ENCODE measurements around the gene SMAD2. TPM values are rescaled to one million over a fixed set of nuclear protein-coding genes. Genes with fewer than 3 reads are reported as not detected.

SMAD2 gene
- total RNA-seq, 1 experiment from 2014 or later = 121 TPM

DNA sequence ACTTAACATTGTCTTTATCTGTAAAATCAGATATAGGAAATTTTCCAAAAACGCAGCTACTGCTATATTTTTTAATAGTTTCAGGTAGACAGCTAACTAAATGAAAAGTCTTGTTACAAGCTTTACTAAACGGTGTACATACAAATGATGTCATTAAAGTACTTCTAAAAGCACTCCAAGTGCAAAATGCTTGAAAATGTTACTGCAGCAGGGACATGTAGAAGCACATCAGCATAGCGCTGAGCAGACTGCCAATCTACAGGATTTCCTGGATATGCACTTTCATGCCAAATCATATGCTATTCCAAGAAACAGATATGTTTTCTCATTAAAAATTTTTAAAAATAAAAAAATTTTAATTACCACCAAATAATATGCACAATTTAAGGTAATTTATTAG, 61.7 kb downstream of the SMAD2 start:
- TF ChIP-seq, protein P1, sequence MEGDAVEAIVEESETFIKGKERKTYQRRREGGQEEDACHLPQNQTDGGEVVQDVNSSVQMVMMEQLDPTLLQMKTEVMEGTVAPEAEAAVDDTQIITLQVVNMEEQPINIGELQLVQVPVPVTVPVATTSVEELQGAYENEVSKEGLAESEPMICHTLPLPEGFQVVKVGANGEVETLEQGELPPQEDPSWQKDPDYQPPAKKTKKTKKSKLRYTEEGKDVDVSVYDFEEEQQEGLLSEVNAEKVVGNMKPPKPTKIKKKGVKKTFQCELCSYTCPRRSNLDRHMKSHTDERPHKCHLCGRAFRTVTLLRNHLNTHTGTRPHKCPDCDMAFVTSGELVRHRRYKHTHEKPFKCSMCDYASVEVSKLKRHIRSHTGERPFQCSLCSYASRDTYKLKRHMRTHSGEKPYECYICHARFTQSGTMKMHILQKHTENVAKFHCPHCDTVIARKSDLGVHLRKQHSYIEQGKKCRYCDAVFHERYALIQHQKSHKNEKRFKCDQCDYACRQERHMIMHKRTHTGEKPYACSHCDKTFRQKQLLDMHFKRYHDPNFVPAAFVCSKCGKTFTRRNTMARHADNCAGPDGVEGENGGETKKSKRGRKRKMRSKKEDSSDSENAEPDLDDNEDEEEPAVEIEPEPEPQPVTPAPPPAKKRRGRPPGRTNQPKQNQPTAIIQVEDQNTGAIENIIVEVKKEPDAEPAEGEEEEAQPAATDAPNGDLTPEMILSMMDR (conservative IDR thresholded peaks at IDR 0.05) = no peak
- peaks cover 6% of the 10 kb centered on the region; the same call in 1 of the 2 replicates for H3K79me2 ChIP-seq (ENCODE audit: insufficient read depth, low read length)
- DNase-seq = no peak
- H3K4me2 ChIP-seq (ENCODE audit: insufficient read depth, insufficient read length, low read length) = no peak overlapping the region
- H3K9ac ChIP-seq (ENCODE audit: extremely low read depth, insufficient read length, low read length) = no peak overlapping the region
- Mint-ChIP-seq H3K4me3 (no peak overlapping the region), H3K9me3 (no peaks in the 10 kb centered on the region), H3K27ac (no peak overlapping the region), H3K27me3 (ENCODE audit: low read depth) (no peaks in the 10 kb centered on the region), H3K36me3 (ENCODE audit: insufficient read depth in 1 of 3, low read depth in 3 of 3) (peaks cover 27 to 47% (median 38%) of the 10 kb centered on the region in 3 experiments), H3K4me1 (peaks cover 4 to 8% of the 10 kb centered on the region in 2 experiments)
- H3K23me2 ChIP-seq (ENCODE audit: insufficient read length, low read depth, low read length, poor library complexity, severe bottlenecking) = no peaks in the 10 kb centered on the region
- H3K18ac ChIP-seq (ENCODE audit: insufficient read length, low read depth, low read length) = no peak overlapping the region
- no peak overlapping the region for H2BK5ac ChIP-seq (ENCODE audit: insufficient read length, low read length)
- H3K4ac ChIP-seq (ENCODE audit: low read depth, low read length) = no peak overlapping the region
- H3K23ac ChIP-seq (ENCODE audit: insufficient read length, low read depth, low read length) = no peak overlapping the region
- H3K27ac ChIP-seq (ENCODE audit: insufficient read length, low read depth, low read length) = no peak overlapping the region
- H3K14ac ChIP-seq (ENCODE audit: insufficient read depth, low read length) = no peak overlapping the region
- H2BK20ac ChIP-seq (ENCODE audit: low read depth, low read length, poor library complexity, severe bottlenecking) = no peak overlapping the region
- no peak overlapping the region for H2BK12ac ChIP-seq (ENCODE audit: insufficient read length, low read depth, low read length)
- H4K5ac ChIP-seq (ENCODE audit: insufficient read length, low read depth, low read length) = no peak overlapping the region
- H4K20me1 ChIP-seq (ENCODE audit: control insufficient read depth, insufficient read depth, insufficient read length) = no peaks in the 10 kb centered on the region
- peaks cover 5% of the 10 kb centered on the region for H3K79me1 ChIP-seq (ENCODE audit: insufficient read depth, low read depth, low read length, poor library complexity, severe bottlenecking)
- no peak overlapping the region for H3T11ph ChIP-seq (ENCODE audit: low read length)
- H3K27me3 ChIP-seq (ENCODE audit: insufficient read depth, low read length) = no peaks in the 10 kb centered on the region
- no peak overlapping the region for H2AK5ac ChIP-seq (ENCODE audit: insufficient read length, low read length)
- no peak overlapping the region for H2BK15ac ChIP-seq (ENCODE audit: low read depth, low read length)
- H3K56ac ChIP-seq (ENCODE audit: insufficient read length, low read depth, low read length) = no peak overlapping the region
- H4K91ac ChIP-seq (ENCODE audit: insufficient read length, low read depth, low read length) = no peak overlapping the region
- no CpG with 5 or more reads among the region's 3 CpGs for WGBS (ENCODE audit: extremely low coverage, insufficient read length, low lambda C conversion rate)
- no peak overlapping the region for H4K8ac ChIP-seq (replicated peaks; ENCODE audit: insufficient read length, low read depth, low read length)
- no peak overlapping the region for H2AFZ ChIP-seq (ENCODE audit: low read length)
- H3K4me1 ChIP-seq (ENCODE audit: insufficient read depth, low read length) = no peaks in the 10 kb centered on the region
- H2BK120ac ChIP-seq (ENCODE audit: low read depth, low read length, poor library complexity, severe bottlenecking) = no peak overlapping the region
- H3K9me3 ChIP-seq (ENCODE audit: control insufficient read depth, low read depth, low read length) = no peaks in the 10 kb centered on the region

All from H9 (cell line).